GM12872 (cell line): ENCODE measurements around the gene SLCO4A1.

Experiments
- TF ChIP-seq, protein P1 (sequence below): IDR thresholded peaks from 3 replicates; pipeline ENCODE4 v1.5.1; 2011; ENCODE audit warnings: low read depth, mild to moderate bottlenecking, low read length, moderate library complexity; ENCODE audit not compliant: insufficient read depth

The SLCO4A1 gene

DNA sequence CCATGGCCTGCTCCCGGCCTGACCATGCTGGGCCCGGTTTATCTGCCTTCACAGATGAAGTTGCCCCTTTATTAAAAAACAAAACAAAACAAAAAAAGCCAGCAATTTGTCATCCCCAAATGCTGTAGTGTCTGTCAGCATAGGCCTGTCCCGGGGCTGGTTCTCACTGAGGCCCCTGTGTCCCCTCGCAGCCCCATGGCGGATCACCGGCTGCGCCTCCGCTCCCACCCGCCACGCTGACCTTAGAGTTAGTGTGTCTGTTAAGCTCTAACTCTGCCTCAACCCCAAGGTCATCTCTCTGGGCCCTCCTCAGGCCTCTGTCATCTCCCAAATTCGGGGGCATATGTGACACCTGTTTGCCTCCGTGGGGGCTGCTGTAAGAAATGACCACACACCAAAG, 11.1 kb downstream of the SLCO4A1 start:
- TF ChIP-seq, protein P1, sequence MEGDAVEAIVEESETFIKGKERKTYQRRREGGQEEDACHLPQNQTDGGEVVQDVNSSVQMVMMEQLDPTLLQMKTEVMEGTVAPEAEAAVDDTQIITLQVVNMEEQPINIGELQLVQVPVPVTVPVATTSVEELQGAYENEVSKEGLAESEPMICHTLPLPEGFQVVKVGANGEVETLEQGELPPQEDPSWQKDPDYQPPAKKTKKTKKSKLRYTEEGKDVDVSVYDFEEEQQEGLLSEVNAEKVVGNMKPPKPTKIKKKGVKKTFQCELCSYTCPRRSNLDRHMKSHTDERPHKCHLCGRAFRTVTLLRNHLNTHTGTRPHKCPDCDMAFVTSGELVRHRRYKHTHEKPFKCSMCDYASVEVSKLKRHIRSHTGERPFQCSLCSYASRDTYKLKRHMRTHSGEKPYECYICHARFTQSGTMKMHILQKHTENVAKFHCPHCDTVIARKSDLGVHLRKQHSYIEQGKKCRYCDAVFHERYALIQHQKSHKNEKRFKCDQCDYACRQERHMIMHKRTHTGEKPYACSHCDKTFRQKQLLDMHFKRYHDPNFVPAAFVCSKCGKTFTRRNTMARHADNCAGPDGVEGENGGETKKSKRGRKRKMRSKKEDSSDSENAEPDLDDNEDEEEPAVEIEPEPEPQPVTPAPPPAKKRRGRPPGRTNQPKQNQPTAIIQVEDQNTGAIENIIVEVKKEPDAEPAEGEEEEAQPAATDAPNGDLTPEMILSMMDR = no peak

DNA sequence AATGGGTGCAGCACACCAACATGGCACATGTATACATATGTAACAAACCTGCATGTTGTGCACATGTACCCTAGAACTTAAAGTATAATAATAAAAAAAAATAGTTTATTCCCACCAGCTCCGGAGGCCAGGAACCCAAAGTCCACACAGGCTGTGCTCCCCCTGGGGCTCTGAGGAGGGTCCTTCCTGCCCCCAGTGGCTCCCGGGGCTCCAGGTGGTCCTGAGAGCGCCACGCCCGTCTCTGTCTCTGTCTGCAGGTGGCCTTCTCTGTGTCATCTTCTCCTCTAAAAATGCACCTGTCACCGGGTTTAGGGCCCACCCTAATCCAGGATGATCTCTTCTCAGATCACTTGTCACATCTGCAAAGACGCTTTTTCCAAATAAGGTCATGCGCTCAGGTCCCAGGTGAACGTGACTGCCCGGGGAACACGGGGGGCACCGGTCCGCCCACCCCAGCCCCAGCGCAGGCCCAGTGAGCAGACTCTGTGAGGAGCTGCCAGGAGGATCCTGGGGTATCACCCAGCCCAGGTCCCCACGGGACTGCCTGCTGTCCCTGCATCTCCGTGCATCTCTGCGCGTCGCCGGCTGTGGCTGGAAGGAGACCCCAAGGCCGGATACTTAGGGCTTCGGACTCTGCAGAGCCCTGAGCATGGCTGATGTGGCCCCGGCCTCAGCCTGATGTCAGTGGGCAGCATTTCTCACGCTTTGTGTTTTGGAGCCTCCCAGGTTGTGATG, 11.8 kb downstream of the SLCO4A1 start:
- TF ChIP-seq, protein P1 = no peak

DNA sequence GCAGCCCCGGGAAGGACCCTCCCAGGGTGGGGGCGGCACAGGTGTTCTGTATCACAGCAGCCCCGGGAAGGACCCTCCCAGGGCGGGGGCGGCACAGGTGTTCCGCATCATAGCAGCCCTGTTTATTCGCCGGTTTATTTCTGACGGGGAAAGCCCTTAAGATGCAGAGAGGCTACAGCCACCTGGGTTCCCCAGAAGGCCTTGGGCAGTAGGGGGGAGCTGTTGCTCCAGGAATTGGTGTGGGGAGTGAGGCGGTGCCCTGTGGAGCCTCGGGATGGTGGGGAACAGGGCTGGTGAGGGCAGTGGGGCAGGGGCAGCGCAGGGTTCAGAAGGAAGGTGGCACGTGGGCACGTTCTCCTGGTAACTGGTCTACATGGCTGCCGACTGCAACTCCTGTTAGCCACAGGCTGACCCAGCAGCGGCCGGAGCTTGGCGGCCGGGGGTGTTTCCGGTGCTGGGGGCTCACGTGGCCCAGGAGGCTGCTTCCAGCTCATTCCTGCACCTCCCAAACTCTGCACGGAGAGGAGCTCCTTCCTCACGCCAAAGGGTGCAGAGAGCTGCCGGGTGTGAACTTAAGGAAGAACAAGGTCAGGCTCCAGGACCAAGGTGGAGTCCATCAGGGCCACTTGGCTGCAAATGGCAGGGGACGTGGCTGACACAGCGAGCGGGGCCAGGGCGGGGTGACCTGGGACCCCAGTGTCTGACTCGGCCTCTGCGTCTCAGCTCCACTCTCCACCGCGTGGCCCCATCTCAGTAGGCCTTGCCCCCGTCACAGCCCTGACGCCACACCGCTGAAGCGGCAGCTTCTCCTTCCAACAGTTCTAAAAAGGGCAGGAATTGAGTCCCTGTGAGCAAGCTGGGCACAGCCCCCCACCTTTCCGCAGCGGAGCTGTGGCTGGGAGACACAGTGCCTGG, 13.2 kb downstream of the SLCO4A1 start:
- TF ChIP-seq, protein P1 = no peak

DNA sequence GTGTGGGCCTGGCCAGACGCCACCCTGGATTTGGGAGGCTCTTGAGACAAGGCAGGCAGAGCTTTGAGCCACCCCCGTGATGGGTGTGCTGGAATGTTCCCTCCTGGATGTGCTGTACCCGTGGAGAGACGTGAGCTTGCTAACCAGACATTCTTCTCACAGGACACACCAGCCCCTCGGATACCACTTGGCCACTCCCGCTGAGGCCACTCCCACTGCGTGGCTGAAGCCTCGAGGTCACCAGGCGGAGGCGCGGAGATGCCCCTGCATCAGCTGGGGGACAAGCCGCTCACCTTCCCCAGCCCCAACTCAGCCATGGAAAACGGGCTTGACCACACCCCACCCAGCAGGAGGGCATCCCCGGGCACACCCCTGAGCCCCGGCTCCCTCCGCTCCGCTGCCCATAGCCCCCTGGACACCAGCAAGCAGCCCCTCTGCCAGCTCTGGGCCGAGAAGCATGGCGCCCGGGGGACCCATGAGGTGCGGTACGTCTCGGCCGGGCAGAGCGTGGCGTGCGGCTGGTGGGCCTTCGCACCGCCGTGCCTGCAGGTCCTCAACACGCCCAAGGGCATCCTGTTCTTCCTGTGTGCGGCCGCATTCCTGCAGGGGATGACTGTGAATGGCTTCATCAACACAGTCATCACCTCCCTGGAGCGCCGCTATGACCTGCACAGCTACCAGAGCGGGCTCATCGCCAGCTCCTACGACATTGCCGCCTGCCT, 14.1 kb downstream of the SLCO4A1 start:
- TF ChIP-seq, protein P1 = no peak

DNA sequence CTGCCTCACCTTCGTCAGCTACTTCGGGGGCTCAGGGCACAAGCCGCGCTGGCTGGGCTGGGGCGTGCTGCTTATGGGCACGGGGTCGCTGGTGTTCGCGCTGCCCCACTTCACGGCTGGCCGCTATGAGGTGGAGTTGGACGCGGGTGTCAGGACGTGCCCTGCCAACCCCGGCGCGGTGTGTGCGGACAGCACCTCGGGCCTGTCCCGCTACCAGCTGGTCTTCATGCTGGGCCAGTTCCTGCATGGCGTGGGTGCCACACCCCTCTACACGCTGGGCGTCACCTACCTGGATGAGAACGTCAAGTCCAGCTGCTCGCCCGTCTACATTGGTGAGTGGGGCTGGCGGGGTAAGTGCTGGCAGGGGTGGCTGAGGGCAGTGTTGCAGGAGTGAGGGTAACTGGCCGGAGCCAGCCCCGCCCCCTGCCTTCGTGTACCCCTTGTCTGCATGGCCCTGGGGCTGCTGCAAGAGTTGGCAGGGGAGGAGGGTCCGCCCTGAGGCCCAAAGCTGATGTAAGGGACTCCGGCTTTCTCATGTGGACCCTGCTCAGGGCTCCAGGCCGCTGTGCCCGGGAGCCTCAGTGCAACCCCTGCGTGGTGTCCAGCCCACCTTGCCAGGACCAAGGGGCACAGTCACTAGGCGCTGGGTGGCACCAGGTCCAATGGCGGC, 14.8 kb downstream of the SLCO4A1 start:
- TF ChIP-seq, protein P1 = no peak

DNA sequence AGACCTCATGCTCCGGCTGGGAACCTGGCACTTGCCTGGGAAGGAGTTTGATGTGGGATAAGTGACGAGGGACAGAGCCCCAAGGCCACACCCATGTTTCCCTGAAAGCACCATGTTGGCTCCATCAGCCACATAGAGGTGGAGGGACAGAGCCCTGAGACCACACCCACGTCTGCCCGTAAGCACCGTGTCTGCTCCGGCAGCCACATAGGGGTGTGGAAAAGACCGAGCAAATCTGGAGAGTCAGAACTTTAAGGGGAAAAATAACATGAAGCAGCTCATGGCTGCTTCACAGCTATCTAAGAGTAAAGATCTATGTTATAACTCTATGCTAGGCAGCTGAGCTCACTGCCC, 15.3 kb downstream of the SLCO4A1 start:
- TF ChIP-seq, protein P1 = no peak
